ENCODE results near the gene MOB2.

MOB2 gene

DNA sequence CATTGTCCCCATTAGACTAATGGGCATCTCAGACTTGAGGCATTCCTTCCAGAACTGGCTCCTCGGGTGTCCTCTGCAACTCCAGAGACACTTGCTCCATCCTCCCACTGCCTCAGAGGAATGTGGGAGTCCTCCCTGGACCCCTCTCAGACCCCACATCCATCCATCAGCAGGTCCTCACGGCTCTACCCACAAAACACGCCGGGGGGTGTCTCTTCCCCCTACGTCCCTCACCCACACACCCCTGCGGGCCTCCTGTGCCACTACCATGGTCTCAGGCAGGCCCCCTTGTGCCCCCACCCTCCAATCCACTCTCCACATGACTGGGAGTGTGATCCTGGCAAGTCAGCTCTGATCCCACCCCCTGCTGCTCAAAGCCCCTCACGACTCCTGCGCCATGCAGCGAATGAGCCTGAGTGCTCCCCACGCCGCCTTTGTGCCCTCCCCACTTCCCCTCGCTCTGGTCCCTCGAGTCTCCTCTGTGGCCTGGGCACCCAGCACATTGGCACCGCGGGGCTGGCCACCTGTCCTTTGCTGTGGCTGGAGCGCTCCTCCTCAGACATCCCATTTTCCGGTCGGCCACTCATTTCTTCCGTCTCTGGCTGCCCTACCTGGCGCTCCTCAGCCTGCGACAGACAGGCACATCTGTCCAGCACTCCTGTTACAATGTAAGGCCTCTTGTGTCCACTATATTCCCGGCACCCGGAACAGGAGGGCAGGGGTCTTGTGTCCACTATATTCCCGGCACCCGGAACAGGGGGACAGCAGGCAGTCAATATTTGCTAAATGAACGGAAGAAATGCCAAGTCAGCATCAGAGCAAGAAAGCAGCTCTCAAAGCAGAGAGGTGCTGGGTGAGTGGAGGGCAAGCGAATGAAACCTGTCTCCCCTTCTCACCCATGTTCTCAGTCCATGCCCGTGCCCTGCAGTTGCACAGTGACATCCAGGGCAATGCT, 14.2 kb upstream of the MOB2 start:
- ChIA-PET POLR2A (no interaction called here), CTCF (no interaction called here)
- no peak for DNase-seq (ENCODE audit: extremely low spot score)
- TF ChIP-seq, protein P1, sequence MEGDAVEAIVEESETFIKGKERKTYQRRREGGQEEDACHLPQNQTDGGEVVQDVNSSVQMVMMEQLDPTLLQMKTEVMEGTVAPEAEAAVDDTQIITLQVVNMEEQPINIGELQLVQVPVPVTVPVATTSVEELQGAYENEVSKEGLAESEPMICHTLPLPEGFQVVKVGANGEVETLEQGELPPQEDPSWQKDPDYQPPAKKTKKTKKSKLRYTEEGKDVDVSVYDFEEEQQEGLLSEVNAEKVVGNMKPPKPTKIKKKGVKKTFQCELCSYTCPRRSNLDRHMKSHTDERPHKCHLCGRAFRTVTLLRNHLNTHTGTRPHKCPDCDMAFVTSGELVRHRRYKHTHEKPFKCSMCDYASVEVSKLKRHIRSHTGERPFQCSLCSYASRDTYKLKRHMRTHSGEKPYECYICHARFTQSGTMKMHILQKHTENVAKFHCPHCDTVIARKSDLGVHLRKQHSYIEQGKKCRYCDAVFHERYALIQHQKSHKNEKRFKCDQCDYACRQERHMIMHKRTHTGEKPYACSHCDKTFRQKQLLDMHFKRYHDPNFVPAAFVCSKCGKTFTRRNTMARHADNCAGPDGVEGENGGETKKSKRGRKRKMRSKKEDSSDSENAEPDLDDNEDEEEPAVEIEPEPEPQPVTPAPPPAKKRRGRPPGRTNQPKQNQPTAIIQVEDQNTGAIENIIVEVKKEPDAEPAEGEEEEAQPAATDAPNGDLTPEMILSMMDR (IDR thresholded peaks at IDR 0.05; ENCODE audit: control extremely low read depth, extremely low read depth, low read depth, missing control alignments), result no peak

DNA sequence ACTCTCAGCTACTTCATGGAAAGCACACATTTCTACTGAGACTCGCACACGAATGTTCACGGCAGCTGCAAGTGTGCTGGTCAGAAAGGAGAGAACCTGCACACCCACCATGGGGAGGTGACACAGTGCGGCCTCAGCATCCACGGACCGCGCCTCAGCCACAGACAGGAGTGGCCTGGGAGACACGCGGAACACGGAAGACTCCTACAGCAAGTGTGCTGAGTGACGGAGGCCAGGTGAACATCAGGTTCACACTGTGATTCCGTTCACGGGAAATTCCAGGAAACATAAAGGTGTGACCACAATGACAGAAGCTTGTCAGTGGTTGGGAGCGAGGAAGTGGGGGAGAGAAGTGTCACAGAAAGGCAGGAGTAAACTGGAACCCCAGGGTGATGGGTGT, 13.3 kb upstream of the MOB2 start:
- TF ChIP-seq, protein P1 (IDR thresholded peaks at IDR 0.05; ENCODE audit: control extremely low read depth, extremely low read depth, low read depth, missing control alignments), result no peak
- POLR2A ChIA-PET, result no interaction called here
- DNase-seq (ENCODE audit: extremely low spot score), result no peak
- CTCF ChIA-PET, result interaction anchor here (1.0 kb wide), 1 partner anchor 16 kb away, joined by 5 read pairs; no protein-coding TSS in a partner anchor

DNA sequence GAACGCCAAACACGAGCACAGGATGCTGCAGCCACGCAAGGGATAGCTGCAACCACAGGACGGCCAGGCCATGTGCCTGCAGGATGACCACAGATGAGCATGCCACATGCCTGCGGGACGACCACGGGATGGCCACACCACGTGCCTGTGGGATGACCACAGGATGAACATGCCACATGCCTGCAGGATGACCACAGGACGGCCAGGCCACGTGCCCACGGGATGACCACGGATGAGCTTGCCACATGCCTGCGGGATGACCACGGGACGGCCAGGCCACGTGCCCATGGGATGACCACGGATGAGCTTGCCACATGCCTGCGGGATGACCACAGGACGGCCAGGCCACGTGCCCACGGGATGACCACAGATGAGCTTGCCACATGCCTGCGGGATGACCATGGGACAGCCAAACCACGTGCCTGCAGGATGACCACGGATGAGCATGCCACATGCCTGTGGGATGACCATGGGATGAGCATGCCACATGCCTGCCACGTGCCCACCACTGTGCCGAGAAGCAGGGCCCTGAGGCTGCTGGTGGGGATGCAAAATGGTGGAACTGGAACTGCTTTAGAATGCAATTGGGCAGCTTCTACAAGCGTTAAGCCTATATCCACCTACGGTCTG, 12.8 kb upstream of the MOB2 start:
- DNase-seq (ENCODE audit: extremely low spot score), result no peak
- ChIA-PET POLR2A (no interaction called here), CTCF (interaction anchor here (1.0 to 1.4 kb wide), 2 partner anchors 16 to 46 kb away, joined by 3 to 5 read pairs; no protein-coding TSS in a partner anchor)
- TF ChIP-seq, protein P1 (IDR thresholded peaks at IDR 0.05; ENCODE audit: control extremely low read depth, extremely low read depth, low read depth, missing control alignments), result no peak

DNA sequence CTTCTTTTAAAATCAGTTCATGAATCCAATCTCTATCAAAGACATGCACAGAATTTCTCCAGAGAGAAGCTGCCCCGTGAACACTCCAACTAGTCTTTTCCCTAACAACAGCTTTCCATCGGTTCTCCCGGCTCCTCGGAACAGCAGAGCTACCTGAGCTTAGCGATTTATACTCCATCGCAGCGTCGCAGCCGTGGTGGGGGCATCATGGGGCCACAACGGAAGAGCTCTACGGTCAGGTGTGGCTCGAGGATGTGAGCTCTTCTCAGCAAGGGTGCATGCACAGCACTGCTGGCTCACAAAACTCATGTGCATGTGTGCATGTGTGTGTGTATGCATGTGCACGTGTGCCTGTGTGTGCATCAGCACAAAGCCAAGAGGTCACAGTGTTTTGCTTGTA, 11.7 kb upstream of the MOB2 start:
- CTCF ChIA-PET, result interaction anchor here (1.0 to 1.4 kb wide), 4 partner anchors 17 to 76 kb away, joined by 3 to 6 read pairs (median 3); no protein-coding TSS in a partner anchor
- POLR2A ChIA-PET, result no interaction called here
- DNase-seq (ENCODE audit: extremely low spot score), result no peak
- TF ChIP-seq, protein P1 (IDR thresholded peaks at IDR 0.05; ENCODE audit: control extremely low read depth, extremely low read depth, low read depth, missing control alignments), result no peak

DNA sequence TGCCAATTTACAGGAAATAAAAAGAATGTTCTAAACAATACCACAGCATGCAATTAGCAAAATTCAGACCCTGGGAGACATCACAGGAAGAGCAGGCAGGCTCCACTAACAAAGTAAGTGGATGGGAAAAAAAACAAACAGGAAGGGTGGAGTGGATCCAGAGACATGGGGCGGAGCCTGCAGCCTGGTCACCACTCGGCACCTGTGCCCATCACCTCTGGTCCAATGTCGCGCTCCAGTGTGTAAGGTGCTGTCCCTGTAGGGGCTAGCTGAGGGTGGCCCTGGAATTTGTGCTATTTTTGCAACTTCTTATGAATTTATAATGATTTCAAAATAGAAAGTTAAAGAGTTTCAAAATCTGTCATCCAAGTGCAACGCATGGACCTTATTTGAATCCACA, 11.0 kb upstream of the MOB2 start:
- TF ChIP-seq, protein P1 (IDR thresholded peaks at IDR 0.05; ENCODE audit: control extremely low read depth, extremely low read depth, low read depth, missing control alignments), result no peak
- ChIA-PET CTCF (interaction anchor here (1.0 to 1.1 kb wide), 3 partner anchors 16 to 77 kb away, joined by 3 to 6 read pairs (median 3); no protein-coding TSS in a partner anchor), POLR2A (no interaction called here)
- no peak for DNase-seq (ENCODE audit: extremely low spot score)

DNA sequence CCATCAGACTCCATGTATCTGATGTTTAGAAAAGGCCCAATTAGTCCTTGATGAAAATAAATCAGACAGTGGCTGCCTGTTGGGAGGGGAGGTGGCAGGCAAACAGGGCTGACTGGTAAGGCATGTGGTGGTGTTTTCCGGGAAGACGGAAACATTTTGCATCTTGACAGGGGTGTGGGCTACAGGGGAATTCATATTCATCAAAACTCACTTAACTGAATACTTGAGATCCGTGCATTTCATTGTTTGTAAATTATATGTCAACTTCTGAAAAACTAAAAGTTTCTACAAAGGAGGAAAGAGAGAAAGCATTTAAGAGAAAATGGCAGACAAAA, 10.1 kb upstream of the MOB2 start:
- TF ChIP-seq, protein P1 (IDR thresholded peaks at IDR 0.05; ENCODE audit: control extremely low read depth, extremely low read depth, low read depth, missing control alignments), result no peak
- DNase-seq (ENCODE audit: extremely low spot score), result no peak
- POLR2A ChIA-PET, result no interaction called here
- CTCF ChIA-PET, result no interaction called here
